GM21360 (cell line): ENCODE measurements around the gene VCL.
"Not testable (repeated sequence)": the region's sequence is repeated elsewhere in the genome, so short reads cannot be mapped to it uniquely, and the experiment has no call there.

Experiments
- ATAC-seq: cut with Tn5 transposase; IDR thresholded peaks from one replicate; pipeline ENCODE4 v1.9.1; 2021; ENCODE audit warnings: mild to moderate bottlenecking, moderate library complexity; ENCODE audit not compliant: unreplicated experiment

VCL gene

GRCh38 chr10:73997787-73998622 lies at the start of gene VCL:
Gene VCL, plus strand, starts transcription at chr10:73998116. Its CDS starts 92 bp downstream, at chr10:73998208.
- ATAC-seq, result peak; percentile 97

GRCh38 chr10:73948947-73949633 lies 48.8 kb upstream of the VCL start:
- no peak for ATAC-seq

- no peak for ATAC-seq
These were observed 47.6 kb upstream of the VCL start for GRCh38 chr10:73950155-73950948.

GRCh38 chr10:73953665-73954064 lies 44.3 kb upstream of the VCL start:
- no peak for ATAC-seq

GRCh38 chr10:73954737-73955136 lies 43.2 kb upstream of the VCL start:
- ATAC-seq, result no peak

- no peak for ATAC-seq
These were observed 42.2 kb upstream of the VCL start for GRCh38 chr10:73955719-73956118.

- ATAC-seq, result peak; percentile 48
These were observed 41.2 kb upstream of the VCL start for GRCh38 chr10:73956476-73957359.

- ATAC-seq, result no peak
These were observed 38.3 kb upstream of the VCL start for GRCh38 chr10:73959484-73960243.

- ATAC-seq, result no peak
These were observed 35.5 kb upstream of the VCL start for GRCh38 chr10:73962386-73962785.

GRCh38 chr10:73963533-73963932 lies 34.4 kb upstream of the VCL start:
- not testable (repeated sequence) for ATAC-seq

GRCh38 chr10:73964743-73965142 lies 33.2 kb upstream of the VCL start:
- no peak for ATAC-seq

GRCh38 chr10:73965267-73965889 lies 32.5 kb upstream of the VCL start:
- ATAC-seq, result not testable (repeated sequence)

- no peak for ATAC-seq
These were observed 31.8 kb upstream of the VCL start for GRCh38 chr10:73965890-73966768.

- no peak for ATAC-seq
These were observed 30.9 kb upstream of the VCL start for GRCh38 chr10:73967022-73967429.

GRCh38 chr10:73967544-73967943 lies 30.4 kb upstream of the VCL start:
- ATAC-seq, result no peak

- ATAC-seq, result no peak
These were observed 29.8 kb upstream of the VCL start for GRCh38 chr10:73968098-73968521.

- ATAC-seq, result no peak
These were observed 28.6 kb upstream of the VCL start for GRCh38 chr10:73969224-73969841.

- no peak for ATAC-seq
These were observed 27.1 kb upstream of the VCL start for GRCh38 chr10:73970845-73971244.
